Esophagus muscularis mucosa (tissue), 4 donors: ENCODE results near the gene SND1. TPM values are rescaled to one million over a fixed set of nuclear protein-coding genes. Genes with fewer than 3 reads are reported as not detected.

Source experiments
- DNase-seq: peaks from one replicate; pipeline ENCODE4 v3.0.0-alpha.2; 2017; ENCODE audit errors: extremely low spot score
- H3K27ac ChIP-seq, 4 donors: fragments of 200-600 bp; sonication (generic); replicated peaks in 1 of 4; 1 replicate in 3 of 4; 2 replicates in 1 of 4; pipeline ENCODE4 v1.5.1; 2016 to 2019; ENCODE audit warnings: mild to moderate bottlenecking in 1 of 4
- H3K27me3 ChIP-seq, 4 donors: fragments of 200-600 bp; sonication (generic); one replicate each; pipeline versions ENCODE4 v1.5.1 to v1.6.0; 2016 to 2019
- H3K36me3 ChIP-seq, 4 donors: fragments of 200-600 bp; sonication (generic); one replicate each; pipeline ENCODE4 v1.5.1; 2016 to 2019
- H3K4me1 ChIP-seq, 4 donors: fragments of 200-600 bp; sonication (generic); one replicate each; pipeline ENCODE4 v1.5.1; 2016 to 2019
- H3K4me3 ChIP-seq, 4 donors: fragments of 200-600 bp; sonication (generic); 1 replicate in 2 of 4; 2 replicates in 2 of 4; pipeline ENCODE4 v1.5.1; 2016 to 2019; ENCODE audit warnings: mild to moderate bottlenecking in 4 of 4, moderate library complexity in 1 of 4
- H3K9me3 ChIP-seq, 4 donors: fragments of 200-600 bp; sonication (generic); 1 replicate in 3 of 4; 2 replicates in 1 of 4; pipeline ENCODE4 v1.5.1; 2016 to 2019
- CTCF ChIP-seq, 3 experiments: fragments of 200-600 bp in 2 of 3; fragments of 450-650 bp in 1 of 3; sonication (generic) in 2 of 3; IDR thresholded peaks; one replicate each; pipeline ENCODE4 v1.5.1; 2017 to 2019; ENCODE audit warnings: antibody characterized with exemption in 3 of 3, mild to moderate bottlenecking in 2 of 3, moderate library complexity in 1 of 3
- EP300 ChIP-seq: sonication (generic); formaldehyde crosslinking; IDR thresholded peaks from one replicate; pipeline ENCODE4 v1.6.1; 2017; ENCODE audit warnings: antibody characterized with exemption
- POLR2A ChIP-seq: fragments of 450-650 bp; IDR thresholded peaks from one replicate; pipeline ENCODE4 v1.6.1; 2017; ENCODE audit warnings: antibody characterized with exemption, moderate library complexity, mild to moderate bottlenecking, low read depth
- POLR2AphosphoS5 ChIP-seq, 2 donors: sonication (generic); formaldehyde crosslinking; IDR thresholded peaks; one replicate each; pipeline ENCODE4 v1.6.1; 2017; ENCODE audit warnings: antibody characterized with exemption in 2 of 2
- WGBS: methylation state at CpG from one replicate; pipeline ENCODE4 v1.1.5; 2018; 5-methylcytosine and 5-hydroxymethylcytosine counted together
- intact Hi-C: fragments of 100-400 bp; cut with DNase I; formaldehyde crosslinking; loops from one replicate; pipeline ENCODE4 v1.15.1; 2023
- total RNA-seq, 4 donors: library from RNA; depleted of rRNA; stranded (reverse); fragments of >200 nt; gene quantifications; one replicate each; pipeline versions ENCODE4 v1.1.0 to v1.2.1, GENCODE V29; 2016

Gene SND1
- total RNA-seq, 4 donors from 2014 or later = 71.4 to 91.2 (median 81.3) TPM

DNA sequence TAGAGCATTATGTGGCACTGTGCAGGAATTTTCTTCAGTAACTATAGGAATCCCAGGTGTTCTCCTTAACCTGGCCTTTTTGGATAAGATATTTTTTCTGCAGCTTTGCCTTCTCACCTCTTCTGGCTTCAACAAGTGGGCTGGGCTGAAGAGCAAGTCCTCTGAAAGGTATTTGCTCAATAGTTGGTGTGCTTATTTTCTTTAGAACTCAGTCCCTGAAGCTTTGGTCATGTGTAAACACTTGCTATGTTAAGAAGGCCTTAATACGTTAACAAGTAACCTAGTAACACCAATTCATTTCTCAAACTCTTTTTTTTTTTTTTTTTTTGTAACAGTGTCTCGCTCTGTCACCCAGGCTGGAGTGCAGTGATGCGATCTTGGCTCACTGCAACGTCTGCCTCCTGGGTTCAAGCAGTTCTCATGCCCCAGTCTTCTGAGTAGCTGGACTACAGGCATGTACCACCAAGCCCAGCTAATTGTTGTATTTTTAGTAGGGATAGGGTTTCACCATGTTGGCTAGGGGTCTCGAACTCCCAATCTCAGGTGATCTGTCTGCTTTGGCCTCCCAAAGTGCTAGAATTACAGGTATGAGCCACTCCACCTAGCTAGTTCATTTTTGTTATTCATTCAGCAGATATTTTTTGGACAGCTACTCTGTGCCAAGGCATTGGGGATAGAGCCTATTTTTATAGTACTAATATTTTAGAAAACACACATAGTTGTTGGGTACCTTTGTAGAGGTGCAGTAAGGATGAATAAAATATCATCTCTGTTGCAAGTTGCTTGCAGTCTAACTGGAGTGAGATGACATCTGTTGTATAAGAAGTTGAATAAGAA, 164.6 kb downstream of the SND1 start:
- H3K4me3 ChIP-seq = no peak overlapping the region
- no peaks in the 10 kb centered on the region for H3K36me3 ChIP-seq
- H3K9me3 ChIP-seq = no peaks in the 10 kb centered on the region
- H3K27ac ChIP-seq = no peak overlapping the region
- WGBS = 90% methylated on average over 5 of the region's 5 CpGs
- peaks cover 3 to 15% (median 9%) of the 10 kb centered on the region in 4 donors for H3K4me1 ChIP-seq
- no peak for DNase-seq
- H3K27me3 ChIP-seq = no peaks in the 10 kb centered on the region
- TF ChIP-seq EP300 (no peak), POLR2AphosphoS5 (IDR thresholded peaks at IDR 0.05) (no peak), POLR2A (no peak), CTCF (IDR thresholded peaks at IDR 0.05) (no peak)
- intact Hi-C loops = no loop called here

DNA sequence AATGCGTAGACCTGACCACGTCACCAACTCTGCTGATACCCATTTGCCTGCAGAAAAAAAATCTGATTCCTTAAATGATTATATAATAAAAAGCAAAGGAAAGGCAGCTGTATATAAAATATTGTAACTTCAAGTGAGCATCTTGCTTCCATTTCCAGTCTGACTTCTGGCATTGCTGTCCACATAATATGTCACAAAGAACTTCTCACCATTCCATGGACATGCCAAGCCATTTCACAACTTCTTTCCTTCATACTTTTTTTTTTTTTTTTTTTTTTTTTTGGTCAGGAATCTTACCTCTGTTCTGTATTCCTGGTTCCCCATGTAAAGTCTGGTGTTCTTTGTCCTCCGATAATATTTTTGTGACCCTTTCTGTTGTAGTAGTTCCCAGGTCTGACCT, 165.5 kb downstream of the SND1 start:
- H3K27me3 ChIP-seq = no peaks in the 10 kb centered on the region
- no peaks in the 10 kb centered on the region for H3K36me3 ChIP-seq
- no peak for DNase-seq
- H3K4me1 ChIP-seq = peaks cover 2 to 15% (median 7%) of the 10 kb centered on the region in 4 donors
- WGBS = 95% methylated on average over 3 of the region's 3 CpGs
- TF ChIP-seq CTCF (IDR thresholded peaks at IDR 0.05) = no peak
- TF ChIP-seq EP300 = no peak
- H3K4me3 ChIP-seq = no peak overlapping the region
- no peaks in the 10 kb centered on the region for H3K9me3 ChIP-seq
- intact Hi-C loops = no loop called here
- no peak overlapping the region for H3K27ac ChIP-seq

DNA sequence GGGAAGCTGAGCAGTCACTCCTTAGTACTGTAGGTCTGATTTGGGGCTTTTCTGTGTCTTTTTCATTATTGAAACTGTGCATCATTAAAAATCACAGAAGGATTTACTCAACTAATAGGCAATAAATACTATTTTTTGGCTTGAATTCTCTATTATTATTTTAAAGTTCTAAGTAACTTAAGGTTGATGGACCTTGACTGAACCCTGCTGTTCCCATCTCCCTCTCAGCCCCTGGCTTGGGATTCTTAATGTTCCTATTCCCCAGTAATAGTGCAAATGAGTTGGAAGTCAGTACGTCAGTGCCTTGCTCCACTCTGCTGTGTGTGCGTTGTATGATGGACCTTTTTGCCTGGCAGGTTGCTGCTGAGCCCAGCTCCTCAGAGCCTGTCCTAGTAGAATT, 166.3 kb downstream of the SND1 start:
- H3K4me3 ChIP-seq = no peak overlapping the region
- H3K9me3 ChIP-seq = no peaks in the 10 kb centered on the region
- H3K36me3 ChIP-seq = no peaks in the 10 kb centered on the region
- H3K27ac ChIP-seq = no peak overlapping the region
- intact Hi-C loops = no loop called here
- WGBS = 95% methylated on average over 2 of the region's 2 CpGs
- H3K27me3 ChIP-seq = no peaks in the 10 kb centered on the region
- TF ChIP-seq POLR2A (no peak), CTCF (IDR thresholded peaks at IDR 0.05) (no peak), POLR2AphosphoS5 (IDR thresholded peaks at IDR 0.05) (no peak), EP300 (no peak)
- H3K4me1 ChIP-seq = peaks cover 0 to 15% (median 6%) of the 10 kb centered on the region in 4 donors
- DNase-seq = no peak

- TF ChIP-seq EP300 (no peak), CTCF (IDR thresholded peaks at IDR 0.05) (no peak), POLR2A (no peak), POLR2AphosphoS5 (IDR thresholded peaks at IDR 0.05) (no peak)
- H3K36me3 ChIP-seq = no peaks in the 10 kb centered on the region
- H3K9me3 ChIP-seq = no peaks in the 10 kb centered on the region
- H3K4me1 ChIP-seq = peaks cover 0 to 8% (median 4%) of the 10 kb centered on the region in 4 donors
- H3K27ac ChIP-seq = no peak overlapping the region
- 56% methylated on average over 4 of the region's 4 CpGs for WGBS
- intact Hi-C loops = no loop called here
- no peak for DNase-seq
- no peak overlapping the region for H3K4me3 ChIP-seq
- H3K27me3 ChIP-seq = no peaks in the 10 kb centered on the region
Observed at GRCh38 chr7:127819975-127820731, 168.2 kb downstream of the SND1 start.
